Activated CD4-positive, alpha-beta T cell treated with anti-CD3 and anti-CD28 coated beads, Interleukin-2, Interleukin-6, amounts not matched to agents 100 ng/mL and 50 ng/mL, durations not matched to agents 16 hours and 8 hours (primary cell): ENCODE measurements around the gene TRNP1.

ENCODE experiments used
- DNase-seq: peaks from one replicate; pipeline ENCODE4 v3.0.0-alpha.2; 2020

Gene TRNP1

DNA sequence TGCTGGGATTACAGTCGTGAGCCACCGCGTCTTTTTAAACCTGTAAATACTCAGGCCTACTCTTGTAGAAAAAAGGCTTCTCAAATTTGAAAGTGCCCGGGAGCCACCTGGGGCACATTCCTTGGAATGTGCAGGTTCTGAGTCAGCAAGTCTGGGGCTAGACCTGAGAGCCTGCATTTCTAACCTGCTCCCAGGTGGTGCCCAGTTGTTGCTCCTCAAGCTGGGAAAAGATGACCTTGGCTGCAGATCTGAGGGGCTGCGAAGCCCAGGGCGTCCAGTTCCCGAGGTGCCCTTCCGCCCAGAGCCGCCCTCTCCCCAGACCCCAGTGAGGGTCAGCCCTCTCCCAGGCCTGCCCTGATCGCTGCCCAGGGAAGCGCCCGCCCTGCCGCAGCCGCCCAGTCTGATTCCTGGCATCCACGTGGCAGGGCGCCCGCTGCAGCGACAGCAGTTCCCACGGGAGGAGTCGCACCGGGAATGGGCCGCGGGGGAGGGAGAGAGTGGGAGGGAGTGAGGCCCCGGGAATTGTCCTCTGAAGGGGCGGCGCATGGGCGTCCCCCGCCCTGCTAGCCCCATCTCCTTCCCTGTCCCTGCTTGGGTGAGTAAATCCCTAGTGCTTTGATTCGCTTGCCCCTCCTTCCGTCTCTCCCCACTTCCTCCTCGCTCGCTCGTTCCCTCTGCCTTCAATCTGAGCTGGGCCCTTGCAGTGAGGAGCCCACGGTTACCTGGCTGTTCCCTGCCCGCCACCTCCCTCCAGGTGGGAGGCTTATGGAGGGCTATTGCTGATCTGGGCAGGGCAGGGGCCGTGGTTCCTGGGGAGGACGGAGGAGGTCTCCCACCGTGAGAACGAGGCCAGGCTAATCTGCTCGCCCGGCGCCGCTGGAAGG is 38.0 kb downstream of the TRNP1 start:
- no peak for DNase-seq

DNA sequence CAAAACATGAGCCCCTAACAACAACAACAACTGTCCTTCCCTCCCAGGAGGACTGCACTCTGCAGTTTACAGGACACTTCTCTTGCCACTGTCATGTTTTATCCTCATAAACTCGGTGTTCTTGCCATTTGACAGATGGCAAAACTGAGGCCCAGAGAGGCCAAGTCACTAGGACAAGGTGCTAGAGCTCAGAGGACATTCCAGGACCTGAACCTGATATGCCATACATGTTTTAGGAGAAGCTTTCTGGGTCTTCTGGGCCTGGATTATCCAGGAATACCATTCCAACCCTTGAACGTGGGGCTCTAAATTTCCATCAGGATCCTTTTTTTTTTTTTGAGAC is 38.6 kb downstream of the TRNP1 start:
- no peak for DNase-seq

- DNase-seq, result no peak
These were observed 39.7 kb downstream of the TRNP1 start for GRCh38 chr1:27033043-27033746.

GRCh38 chr1:27035344-27035743 is 41.9 kb downstream of the TRNP1 start:
- no peak for DNase-seq

DNA sequence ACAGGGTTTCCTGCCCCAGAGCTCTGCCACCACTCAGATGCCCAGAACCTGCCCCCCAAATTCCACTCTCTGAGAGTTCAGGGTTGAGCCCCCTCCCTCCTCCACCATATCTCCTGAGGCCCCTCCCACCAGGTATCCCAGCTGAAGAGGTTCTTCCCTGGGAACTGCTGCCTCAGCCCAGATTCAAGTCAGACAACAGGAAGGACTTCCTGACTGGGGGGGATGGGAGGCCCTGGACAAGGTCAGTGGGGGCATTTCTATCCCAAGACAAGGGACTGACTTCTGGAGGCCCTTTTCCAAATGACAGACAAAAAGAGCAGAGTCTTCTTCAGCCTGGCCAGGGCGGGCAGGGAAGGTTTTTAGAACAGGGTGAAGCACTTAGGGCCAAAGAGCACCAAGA is 43.2 kb downstream of the TRNP1 start:
- DNase-seq, result no peak

DNA sequence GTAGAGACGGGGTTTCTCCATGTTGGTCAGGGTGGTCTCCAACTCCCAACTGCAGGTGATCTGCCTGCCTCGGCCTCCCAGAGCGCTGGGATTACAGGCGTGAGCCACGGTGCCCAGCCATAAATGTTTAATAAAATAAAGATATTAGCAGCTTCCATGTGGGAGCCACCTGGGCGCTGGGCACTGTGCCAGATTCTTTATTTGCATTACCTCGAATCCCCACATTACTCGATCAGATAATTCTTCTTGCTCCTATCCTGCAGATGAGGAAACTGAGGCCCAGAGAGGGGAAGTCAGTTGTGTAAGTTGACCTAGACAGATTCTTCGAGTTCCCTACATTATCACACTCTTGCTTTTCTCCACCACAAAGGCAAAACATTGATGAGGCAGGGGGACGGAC is 44.0 kb downstream of the TRNP1 start:
- DNase-seq, result no peak

- DNase-seq, result no peak
These were observed 44.5 kb downstream of the TRNP1 start for GRCh38 chr1:27038020-27038419.

DNA sequence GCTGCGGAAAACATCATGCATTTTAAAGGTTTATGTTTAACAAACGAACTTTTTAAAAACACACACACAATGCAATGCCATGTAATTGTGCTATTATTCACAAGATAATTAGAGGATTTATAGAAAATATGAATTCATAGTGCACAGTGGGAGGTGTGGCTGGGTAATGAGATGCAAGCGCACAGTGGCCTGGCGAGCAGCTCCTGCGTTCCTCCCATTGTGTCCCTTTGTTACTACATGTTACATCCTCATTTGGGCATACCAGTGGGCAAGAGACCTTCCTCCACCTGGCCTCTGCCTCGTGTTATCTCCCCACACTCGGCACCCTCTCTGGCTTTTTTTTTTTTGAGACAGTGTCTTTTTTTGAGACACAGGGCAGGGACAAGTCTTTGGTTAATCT is 49.2 kb downstream of the TRNP1 start:
- DNase-seq, result no peak

GRCh38 chr1:27044613-27045151 is 51.2 kb downstream of the TRNP1 start:
- DNase-seq, result peak; percentile 93

DNA sequence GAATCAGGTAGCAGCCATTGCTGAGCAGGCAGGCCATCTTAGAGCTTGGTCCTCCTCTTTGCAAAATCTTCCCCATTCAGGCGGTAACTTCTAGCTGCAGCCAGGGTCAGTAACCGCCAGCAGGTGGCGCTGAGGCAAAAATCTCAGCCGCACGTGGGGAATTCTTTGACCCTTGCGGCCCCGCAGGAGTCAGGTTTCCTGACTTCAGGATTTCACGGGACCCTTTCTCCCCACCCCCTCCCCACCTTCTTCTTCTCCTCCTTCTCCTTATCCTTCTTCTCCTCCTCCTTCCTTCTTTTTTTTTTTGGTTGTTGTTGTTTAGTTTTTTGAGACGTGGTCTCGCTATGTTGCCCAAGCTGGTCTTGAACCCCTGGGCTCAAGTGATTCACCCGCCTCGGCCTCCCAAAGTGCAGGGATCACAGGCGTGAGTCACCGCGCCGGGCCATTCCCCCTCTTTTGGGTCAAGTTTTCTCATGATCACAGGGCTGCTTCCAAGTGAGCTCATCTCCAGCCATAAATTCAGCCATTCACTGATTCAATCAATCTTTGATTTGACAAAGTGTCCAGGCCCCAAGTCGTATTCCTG is 52.6 kb downstream of the TRNP1 start:
- peak; percentile 77 for DNase-seq

DNA sequence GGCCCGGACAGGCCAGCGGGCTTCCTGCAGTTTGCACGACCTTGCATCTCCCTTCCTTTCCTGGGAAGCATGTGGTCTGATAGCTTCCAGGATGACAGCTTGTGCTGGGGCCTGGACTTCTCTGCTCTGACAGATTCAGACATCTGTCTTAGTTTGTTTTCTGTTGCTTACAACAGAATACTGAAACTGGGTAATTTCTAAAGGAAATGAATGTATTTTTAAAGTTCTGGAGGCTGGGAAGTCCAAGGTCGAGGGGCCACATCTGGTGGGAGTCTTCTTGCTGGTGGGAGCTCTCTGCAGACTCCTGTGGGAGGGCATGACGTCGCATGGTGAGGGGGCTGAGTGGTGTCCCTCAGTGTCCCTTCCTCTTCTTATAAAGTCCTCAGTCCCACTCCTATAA is 54.4 kb downstream of the TRNP1 start:
- DNase-seq, result no peak

GRCh38 chr1:27049100-27049499 is 55.6 kb downstream of the TRNP1 start:
- DNase-seq, result no peak

DNA sequence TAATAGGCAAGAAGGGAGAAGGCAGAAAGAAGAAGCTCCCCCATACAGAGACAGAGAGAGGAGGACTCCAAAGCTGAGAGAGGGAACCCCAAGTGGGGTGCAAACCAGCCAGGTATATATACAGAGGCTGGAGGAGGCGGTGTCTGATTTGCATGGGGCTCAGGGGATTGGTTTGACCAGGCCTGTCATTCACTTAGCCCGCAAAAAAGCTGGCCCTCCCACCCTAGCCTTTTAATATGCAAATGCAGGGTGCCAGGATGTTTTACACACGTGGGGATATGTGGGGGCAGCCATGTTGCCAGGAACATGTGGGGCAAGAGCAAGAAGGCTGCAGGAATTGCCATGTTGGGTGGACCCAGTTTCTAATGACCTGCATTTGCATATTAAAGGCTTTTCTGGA is 56.1 kb downstream of the TRNP1 start:
- DNase-seq, result no peak
